WERI-Rb-1 (cell line): ENCODE measurements around the gene ARHGAP26.

Experiments
- DNase-seq: peaks from one replicate; pipeline ENCODE4 v3.0.0-alpha.2; 2020
- H3K27ac ChIP-seq: fragments of 250-450 bp; sonication (Bioruptor Pico); 2 replicates; pipeline ENCODE4 v1.5.1; 2020; ENCODE audit warnings: mild to moderate bottlenecking, moderate library complexity
- H3K27me3 ChIP-seq: fragments of 250-450 bp; sonication (Bioruptor Pico); 2 replicates; pipeline ENCODE4 v1.5.1; 2021; ENCODE audit warnings: mild to moderate bottlenecking, low read depth, moderate library complexity; ENCODE audit not compliant: insufficient read depth, severe bottlenecking
- H3K36me3 ChIP-seq: fragments of 250-450 bp; sonication (Bioruptor Pico); 2 replicates; pipeline ENCODE4 v1.5.1; 2020; ENCODE audit warnings: mild to moderate bottlenecking, moderate library complexity
- H3K4me3 ChIP-seq: 2 replicates; pipeline ENCODE4 v1.5.1; 2011; ENCODE audit warnings: low read depth, mild to moderate bottlenecking, control low read depth, low read length
- H3K9me3 ChIP-seq: fragments of 250-450 bp; sonication (Bioruptor Pico); 2 replicates; pipeline ENCODE4 v1.5.1; 2021; ENCODE audit warnings: mild to moderate bottlenecking, moderate library complexity; ENCODE audit not compliant: severe bottlenecking
- CTCF ChIP-seq: IDR thresholded peaks from 2 replicates; pipeline ENCODE4 v1.5.1; 2011; ENCODE audit warnings: low read depth, mild to moderate bottlenecking, control low read depth, inconsistent platforms, low read length

ARHGAP26 gene

GRCh38 chr5:142942901-142943300 lies 172.7 kb downstream of the ARHGAP26 start:
- Histone ChIP-seq H3K36me3 (no peaks in the 10 kb centered on the region), H3K27me3 (no peaks in the 10 kb centered on the region), H3K4me3 (no peak overlapping the region), H3K27ac (no peak overlapping the region), H3K9me3 (no peaks in the 10 kb centered on the region)
- no peak for TF ChIP-seq CTCF
- DNase-seq = no peak

GRCh38 chr5:142944140-142944539 lies 174.0 kb downstream of the ARHGAP26 start:
- H3K9me3 ChIP-seq = no peaks in the 10 kb centered on the region
- no peaks in the 10 kb centered on the region for H3K27me3 ChIP-seq
- H3K27ac ChIP-seq = no peak overlapping the region
- no peaks in the 10 kb centered on the region for H3K36me3 ChIP-seq
- TF ChIP-seq CTCF = no peak
- DNase-seq = no peak
- H3K4me3 ChIP-seq = no peak overlapping the region

GRCh38 chr5:142945321-142945720 lies 175.1 kb downstream of the ARHGAP26 start:
- TF ChIP-seq CTCF = no peak
- DNase-seq = no peak
- H3K36me3 ChIP-seq = no peaks in the 10 kb centered on the region
- H3K27ac ChIP-seq = no peak overlapping the region
- no peaks in the 10 kb centered on the region for H3K27me3 ChIP-seq
- no peak overlapping the region for H3K4me3 ChIP-seq
- no peaks in the 10 kb centered on the region for H3K9me3 ChIP-seq

GRCh38 chr5:142945845-142946244 lies 175.7 kb downstream of the ARHGAP26 start:
- no peaks in the 10 kb centered on the region for H3K36me3 ChIP-seq

GRCh38 chr5:142946547-142947426 lies 176.6 kb downstream of the ARHGAP26 start:
- Histone ChIP-seq H3K27ac (no peak overlapping the region), H3K36me3 (no peaks in the 10 kb centered on the region), H3K27me3 (no peaks in the 10 kb centered on the region), H3K9me3 (no peaks in the 10 kb centered on the region), H3K4me3 (no peak overlapping the region)
- TF ChIP-seq CTCF = no peak
- DNase-seq = no peak

More at GRCh38 chr5:142945845-142946244, 175.7 kb downstream of the ARHGAP26 start:
- H3K9me3 ChIP-seq = no peaks in the 10 kb centered on the region
- H3K27me3 ChIP-seq = no peaks in the 10 kb centered on the region
- no peak overlapping the region for H3K27ac ChIP-seq
- no peak for DNase-seq
- H3K4me3 ChIP-seq = no peak overlapping the region
- no peak for TF ChIP-seq CTCF

- Histone ChIP-seq H3K36me3 (no peaks in the 10 kb centered on the region), H3K9me3 (no peaks in the 10 kb centered on the region), H3K27ac (no peak overlapping the region), H3K27me3 (no peaks in the 10 kb centered on the region), H3K4me3 (no peak overlapping the region)
- no peak for DNase-seq
- TF ChIP-seq CTCF = no peak
These were observed 177.2 kb downstream of the ARHGAP26 start for GRCh38 chr5:142947427-142947709.
